Hippocampal formation (tissue), 2 donors: ENCODE data around the gene MRPL24.

ENCODE experiments used
- DNase-seq, 2 donors: peaks; one replicate each; lab custom pipeline; 2025; lab: John Stamatoyannopoulos, UW

MRPL24 gene

GRCh38 chr1:156709757-156710489 lies 31.0 kb downstream of the MRPL24 start:
- peak in 1 of 2 donors; percentile 11 for DNase-seq

GRCh38 chr1:156709031-156709430 lies 31.9 kb downstream of the MRPL24 start:
- DNase-seq = no peak

- DNase-seq = no peak
Measured at GRCh38 chr1:156708218-156708661, 32.6 kb downstream of the MRPL24 start.

GRCh38 chr1:156707417-156708217 lies 33.3 kb downstream of the MRPL24 start:
- no peak for DNase-seq

- DNase-seq = no peak
Measured at GRCh38 chr1:156706657-156707416, 34.1 kb downstream of the MRPL24 start.

- DNase-seq = peak in 1 of 2 donors; percentile 25
Measured at GRCh38 chr1:156705918-156706656, 34.8 kb downstream of the MRPL24 start.

GRCh38 chr1:156705321-156705917 lies 35.5 kb downstream of the MRPL24 start, which contains the start of gene CRABP2:
Gene CRABP2 (minus strand): TSS chr1:156705583. CDS start chr1:156705446, 137 bp downstream.
- no peak for DNase-seq

- no peak for DNase-seq
Measured at GRCh38 chr1:156704930-156705320, 36.0 kb downstream of the MRPL24 start.

- DNase-seq = no peak
Measured at GRCh38 chr1:156704166-156704711, 36.6 kb downstream of the MRPL24 start.

- no peak for DNase-seq
Measured at GRCh38 chr1:156703741-156704140, 37.1 kb downstream of the MRPL24 start.

GRCh38 chr1:156703336-156703735 lies 37.6 kb downstream of the MRPL24 start:
- no peak for DNase-seq

GRCh38 chr1:156700736-156701531 lies 40.0 kb downstream of the MRPL24 start:
- DNase-seq = no peak

GRCh38 chr1:156698995-156699394 lies 41.9 kb downstream of the MRPL24 start:
- no peak for DNase-seq

GRCh38 chr1:156697481-156697880 lies 43.4 kb downstream of the MRPL24 start:
- DNase-seq = no peak

- no peak for DNase-seq
Measured at GRCh38 chr1:156696755-156697154, 44.1 kb downstream of the MRPL24 start.

GRCh38 chr1:156694690-156694962 lies 46.3 kb downstream of the MRPL24 start:
- no peak for DNase-seq

- DNase-seq = no peak
Measured at GRCh38 chr1:156693848-156694689, 46.8 kb downstream of the MRPL24 start.

GRCh38 chr1:156692925-156693847 lies 47.7 kb downstream of the MRPL24 start:
- DNase-seq = no peak
